ENCODE measurements around the gene ATP8B1. TPM values are rescaled to one million over a fixed set of nuclear protein-coding genes. Genes with fewer than 3 reads are reported as not detected.

The ATP8B1 gene
- total and polyA plus RNA-seq, 2 experiments from 2014 or later, result 1.7 to 3.0 TPM

DNA sequence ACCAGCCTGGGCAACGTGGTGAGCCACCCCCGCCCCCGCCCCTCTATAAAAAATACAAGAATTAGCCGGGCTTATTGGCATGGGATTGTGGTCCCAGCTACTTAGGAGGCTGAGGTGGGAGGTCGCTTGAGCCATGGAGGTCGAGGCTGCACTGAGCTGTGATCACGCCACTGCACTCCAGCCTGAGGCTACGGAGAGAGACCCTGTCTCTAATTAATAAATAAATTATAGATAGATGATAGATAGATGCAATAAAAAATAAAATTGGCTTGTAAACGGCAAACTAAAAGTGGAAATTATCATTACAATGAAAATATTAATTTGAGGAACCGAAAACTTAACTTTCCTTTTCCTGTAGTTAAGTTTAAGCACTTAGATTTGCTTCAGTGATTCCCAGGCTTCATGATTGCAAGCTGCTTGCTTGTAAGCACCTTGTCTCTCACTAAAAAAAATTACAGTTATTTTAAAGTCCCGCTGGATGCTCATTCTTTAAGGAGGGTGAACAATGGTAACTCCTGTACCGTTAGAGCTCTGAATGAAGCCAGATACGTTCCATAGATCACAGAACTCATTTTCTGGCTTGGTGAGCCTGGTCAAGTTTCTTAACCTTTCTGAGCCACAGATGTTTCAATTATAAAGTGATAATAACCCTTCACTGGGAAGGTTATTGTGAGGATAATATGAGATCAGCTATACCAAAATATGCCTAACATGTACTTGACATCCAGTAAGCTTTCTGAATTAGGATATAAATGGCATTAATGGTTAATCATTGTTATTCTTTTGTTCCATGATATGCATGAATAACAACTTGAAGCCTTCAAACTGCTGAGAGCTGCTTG lies 172.1 kb downstream of the ATP8B1 start (continued):
- TF ChIP-seq, protein P1, sequence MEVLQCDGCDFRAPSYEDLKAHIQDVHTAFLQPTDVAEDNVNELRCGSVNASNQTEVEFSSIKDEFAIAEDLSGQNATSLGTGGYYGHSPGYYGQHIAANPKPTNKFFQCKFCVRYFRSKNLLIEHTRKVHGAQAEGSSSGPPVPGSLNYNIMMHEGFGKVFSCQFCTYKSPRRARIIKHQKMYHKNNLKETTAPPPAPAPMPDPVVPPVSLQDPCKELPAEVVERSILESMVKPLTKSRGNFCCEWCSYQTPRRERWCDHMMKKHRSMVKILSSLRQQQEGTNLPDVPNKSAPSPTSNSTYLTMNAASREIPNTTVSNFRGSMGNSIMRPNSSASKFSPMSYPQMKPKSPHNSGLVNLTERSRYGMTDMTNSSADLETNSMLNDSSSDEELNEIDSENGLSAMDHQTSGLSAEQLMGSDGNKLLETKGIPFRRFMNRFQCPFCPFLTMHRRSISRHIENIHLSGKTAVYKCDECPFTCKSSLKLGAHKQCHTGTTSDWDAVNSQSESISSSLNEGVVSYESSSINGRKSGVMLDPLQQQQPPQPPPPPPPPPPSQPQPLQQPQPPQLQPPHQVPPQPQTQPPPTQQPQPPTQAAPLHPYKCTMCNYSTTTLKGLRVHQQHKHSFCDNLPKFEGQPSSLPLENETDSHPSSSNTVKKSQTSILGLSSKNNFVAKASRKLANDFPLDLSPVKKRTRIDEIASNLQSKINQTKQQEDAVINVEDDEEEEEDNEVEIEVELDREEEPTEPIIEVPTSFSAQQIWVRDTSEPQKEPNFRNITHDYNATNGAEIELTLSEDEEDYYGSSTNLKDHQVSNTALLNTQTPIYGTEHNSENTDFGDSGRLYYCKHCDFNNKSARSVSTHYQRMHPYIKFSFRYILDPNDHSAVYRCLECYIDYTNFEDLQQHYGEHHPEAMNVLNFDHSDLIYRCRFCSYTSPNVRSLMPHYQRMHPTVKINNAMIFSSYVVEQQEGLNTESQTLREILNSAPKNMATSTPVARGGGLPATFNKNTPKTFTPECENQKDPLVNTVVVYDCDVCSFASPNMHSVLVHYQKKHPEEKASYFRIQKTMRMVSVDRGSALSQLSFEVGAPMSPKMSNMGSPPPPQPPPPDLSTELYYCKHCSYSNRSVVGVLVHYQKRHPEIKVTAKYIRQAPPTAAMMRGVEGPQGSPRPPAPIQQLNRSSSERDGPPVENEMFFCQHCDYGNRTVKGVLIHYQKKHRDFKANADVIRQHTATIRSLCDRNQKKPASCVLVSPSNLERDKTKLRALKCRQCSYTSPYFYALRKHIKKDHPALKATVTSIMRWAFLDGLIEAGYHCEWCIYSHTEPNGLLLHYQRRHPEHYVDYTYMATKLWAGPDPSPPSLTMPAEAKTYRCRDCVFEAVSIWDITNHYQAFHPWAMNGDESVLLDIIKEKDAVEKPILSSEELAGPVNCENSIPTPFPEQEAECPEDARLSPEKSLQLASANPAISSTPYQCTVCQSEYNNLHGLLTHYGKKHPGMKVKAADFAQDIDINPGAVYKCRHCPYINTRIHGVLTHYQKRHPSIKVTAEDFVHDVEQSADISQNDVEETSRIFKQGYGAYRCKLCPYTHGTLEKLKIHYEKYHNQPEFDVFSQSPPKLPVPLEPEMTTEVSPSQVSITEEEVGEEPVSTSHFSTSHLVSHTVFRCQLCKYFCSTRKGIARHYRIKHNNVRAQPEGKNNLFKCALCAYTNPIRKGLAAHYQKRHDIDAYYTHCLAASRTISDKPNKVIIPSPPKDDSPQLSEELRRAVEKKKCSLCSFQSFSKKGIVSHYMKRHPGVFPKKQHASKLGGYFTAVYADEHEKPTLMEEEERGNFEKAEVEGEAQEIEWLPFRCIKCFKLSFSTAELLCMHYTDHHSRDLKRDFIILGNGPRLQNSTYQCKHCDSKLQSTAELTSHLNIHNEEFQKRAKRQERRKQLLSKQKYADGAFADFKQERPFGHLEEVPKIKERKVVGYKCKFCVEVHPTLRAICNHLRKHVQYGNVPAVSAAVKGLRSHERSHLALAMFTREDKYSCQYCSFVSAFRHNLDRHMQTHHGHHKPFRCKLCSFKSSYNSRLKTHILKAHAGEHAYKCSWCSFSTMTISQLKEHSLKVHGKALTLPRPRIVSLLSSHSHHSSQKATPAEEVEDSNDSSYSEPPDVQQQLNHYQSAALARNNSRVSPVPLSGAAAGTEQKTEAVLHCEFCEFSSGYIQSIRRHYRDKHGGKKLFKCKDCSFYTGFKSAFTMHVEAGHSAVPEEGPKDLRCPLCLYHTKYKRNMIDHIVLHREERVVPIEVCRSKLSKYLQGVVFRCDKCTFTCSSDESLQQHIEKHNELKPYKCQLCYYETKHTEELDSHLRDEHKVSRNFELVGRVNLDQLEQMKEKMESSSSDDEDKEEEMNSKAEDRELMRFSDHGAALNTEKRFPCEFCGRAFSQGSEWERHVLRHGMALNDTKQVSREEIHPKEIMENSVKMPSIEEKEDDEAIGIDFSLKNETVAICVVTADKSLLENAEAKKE (CRISPR knock-in tag; IDR thresholded peaks at IDR 0.05), result no peak

DNA sequence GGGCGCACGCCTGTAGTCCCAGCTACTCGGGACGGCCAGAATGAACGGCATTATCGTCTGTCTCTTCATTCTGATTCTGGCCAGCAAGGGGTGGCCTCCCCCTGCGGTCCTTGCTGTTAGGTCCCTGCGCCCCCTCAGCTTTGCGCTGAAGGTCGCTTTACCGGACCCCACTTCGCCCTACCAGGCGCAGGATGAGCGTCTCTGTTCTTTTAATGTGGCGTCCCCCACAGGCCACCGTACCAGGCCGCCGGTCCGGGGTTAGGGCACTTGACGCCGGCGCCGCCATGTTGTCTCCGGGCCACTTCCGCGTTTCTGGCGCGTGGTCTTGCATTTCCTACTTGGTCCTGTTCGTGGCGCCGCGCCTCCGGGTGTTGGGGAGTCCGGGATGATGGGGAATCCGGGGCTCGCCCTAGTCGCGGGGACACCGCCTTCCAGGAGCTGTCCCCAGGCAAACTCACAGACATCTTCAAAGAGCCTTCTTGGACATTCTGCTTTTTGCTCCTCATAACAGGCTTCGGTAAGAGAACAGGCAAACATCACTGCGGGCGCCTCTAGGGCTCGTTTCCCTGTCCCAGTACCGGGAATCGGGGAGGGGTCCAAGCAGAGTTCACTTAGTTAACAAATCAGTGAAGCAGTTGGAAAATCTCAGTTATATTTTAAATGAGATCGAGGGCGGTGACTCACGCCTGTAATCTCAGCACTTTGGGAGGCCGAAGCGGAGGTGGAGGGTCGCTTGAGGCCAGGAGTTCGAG lies 172.9 kb downstream of the ATP8B1 start:
- peak overlapping the region; percentile 98 for H3K27ac Mint-ChIP-seq
- H3K36me3 Mint-ChIP-seq (ENCODE audit: low read depth), result peaks cover 8% of the 10 kb centered on the region
- Histone ChIP-seq H3K4me2 (peak overlapping the region; percentile 65), H3K4me1 (ENCODE audit: insufficient read depth) (peaks cover 8% of the 10 kb centered on the region; the same call in 1 of the 2 replicates), H3F3A (replicated peaks; ENCODE audit: low read depth) (no peaks in the 10 kb centered on the region), H3K27me3 (ENCODE audit: insufficient read depth) (no peaks in the 10 kb centered on the region), H3K4me3 (peak overlapping the region; percentile 61), H3K27ac (ENCODE audit: low read depth) (peak overlapping the region; percentile 57), H3K79me2 (replicated peaks; ENCODE audit: insufficient read depth) (no peaks in the 10 kb centered on the region), H4K20me1 (replicated peaks; ENCODE audit: insufficient read depth) (no peaks in the 10 kb centered on the region), H3K9me2 (ENCODE audit: insufficient read depth) (no peaks in the 10 kb centered on the region), H2AFZ (peak overlapping the region; percentile 97), H3K36me3 (ENCODE audit: insufficient read depth) (no peaks in the 10 kb centered on the region)
- ATAC-seq (peak; percentile 97), DNase-seq (ENCODE audit: low spot score) (peak; percentile 98)
- peaks cover 5% of the 10 kb centered on the region for H3K27me3 Mint-ChIP-seq (ENCODE audit: insufficient read depth, low read depth, poor library complexity)
- peak overlapping the region; percentile 85 for H3K4me3 Mint-ChIP-seq
- peaks cover 11% of the 10 kb centered on the region; the same call in 2 of the 3 replicates for H3K4me1 Mint-ChIP-seq
- H3K9me3 Mint-ChIP-seq, result peaks cover 12% of the 10 kb centered on the region; the same call in 2 of the 3 replicates
- TF ChIP-seq ZNF114 (CRISPR knock-in tag; IDR thresholded peaks at IDR 0.05) (0 out of 2 replicates have a peak, but pooled peaks have one; percentile 31), ZNF331 (CRISPR knock-in tag; IDR thresholded peaks at IDR 0.05; ENCODE audit: low read depth) (no peak; the same call in 1 of the 2 replicates), NANOG (IDR thresholded peaks at IDR 0.05; ENCODE audit: borderline replicate concordance) (no peak), STAT1 (IDR thresholded peaks at IDR 0.05; ENCODE audit: unreplicated experiment) (no peak), EZH2phosphoT487 (IDR thresholded peaks at IDR 0.05; ENCODE audit: unreplicated experiment) (no peak), JUNB (IDR thresholded peaks at IDR 0.05; ENCODE audit: unreplicated experiment) (peak; percentile 19), POLR2AphosphoS5 (IDR thresholded peaks at IDR 0.05; ENCODE audit: low read depth) (peak; percentile 45; the same call in 1 of the 2 replicates), CREB1 (CRISPR knock-in tag; IDR thresholded peaks at IDR 0.05; ENCODE audit: low read depth) (peak; percentile 59; the same call in 1 of the 2 replicates)
- TF ChIP-seq, protein P2, sequence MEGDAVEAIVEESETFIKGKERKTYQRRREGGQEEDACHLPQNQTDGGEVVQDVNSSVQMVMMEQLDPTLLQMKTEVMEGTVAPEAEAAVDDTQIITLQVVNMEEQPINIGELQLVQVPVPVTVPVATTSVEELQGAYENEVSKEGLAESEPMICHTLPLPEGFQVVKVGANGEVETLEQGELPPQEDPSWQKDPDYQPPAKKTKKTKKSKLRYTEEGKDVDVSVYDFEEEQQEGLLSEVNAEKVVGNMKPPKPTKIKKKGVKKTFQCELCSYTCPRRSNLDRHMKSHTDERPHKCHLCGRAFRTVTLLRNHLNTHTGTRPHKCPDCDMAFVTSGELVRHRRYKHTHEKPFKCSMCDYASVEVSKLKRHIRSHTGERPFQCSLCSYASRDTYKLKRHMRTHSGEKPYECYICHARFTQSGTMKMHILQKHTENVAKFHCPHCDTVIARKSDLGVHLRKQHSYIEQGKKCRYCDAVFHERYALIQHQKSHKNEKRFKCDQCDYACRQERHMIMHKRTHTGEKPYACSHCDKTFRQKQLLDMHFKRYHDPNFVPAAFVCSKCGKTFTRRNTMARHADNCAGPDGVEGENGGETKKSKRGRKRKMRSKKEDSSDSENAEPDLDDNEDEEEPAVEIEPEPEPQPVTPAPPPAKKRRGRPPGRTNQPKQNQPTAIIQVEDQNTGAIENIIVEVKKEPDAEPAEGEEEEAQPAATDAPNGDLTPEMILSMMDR (conservative IDR thresholded peaks at IDR 0.05; ENCODE audit: low read depth in 2 of 2), result peak; percentile 59 to 85
- TF ChIP-seq, protein P3, sequence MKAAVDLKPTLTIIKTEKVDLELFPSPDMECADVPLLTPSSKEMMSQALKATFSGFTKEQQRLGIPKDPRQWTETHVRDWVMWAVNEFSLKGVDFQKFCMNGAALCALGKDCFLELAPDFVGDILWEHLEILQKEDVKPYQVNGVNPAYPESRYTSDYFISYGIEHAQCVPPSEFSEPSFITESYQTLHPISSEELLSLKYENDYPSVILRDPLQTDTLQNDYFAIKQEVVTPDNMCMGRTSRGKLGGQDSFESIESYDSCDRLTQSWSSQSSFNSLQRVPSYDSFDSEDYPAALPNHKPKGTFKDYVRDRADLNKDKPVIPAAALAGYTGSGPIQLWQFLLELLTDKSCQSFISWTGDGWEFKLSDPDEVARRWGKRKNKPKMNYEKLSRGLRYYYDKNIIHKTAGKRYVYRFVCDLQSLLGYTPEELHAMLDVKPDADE (IDR thresholded peaks at IDR 0.05), result peak; percentile 96
